Measurements from ENCODE around the gene HMCN2.

The HMCN2 gene

DNA sequence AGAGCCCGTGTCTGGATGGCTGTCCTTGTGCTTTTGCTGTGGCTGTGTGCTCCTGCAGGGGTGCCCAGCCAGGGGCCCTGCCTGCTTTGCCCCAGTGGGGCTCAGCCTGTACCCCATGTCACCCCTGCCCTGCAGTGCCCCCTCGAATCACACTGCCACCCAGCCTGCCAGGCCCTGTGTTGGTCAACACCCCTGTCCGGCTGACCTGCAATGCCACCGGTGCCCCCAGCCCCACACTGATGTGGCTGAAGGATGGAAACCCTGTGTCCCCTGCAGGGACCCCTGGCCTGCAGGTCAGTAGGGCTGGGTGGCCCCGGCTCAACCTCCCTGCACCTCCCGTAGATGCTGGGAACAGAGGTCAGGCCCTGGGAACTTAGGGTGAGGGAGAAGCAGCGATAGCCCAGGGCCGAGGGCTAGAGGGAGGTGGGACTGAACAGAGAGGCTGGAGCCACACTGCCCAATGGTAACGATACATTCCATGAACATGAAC is 96.4 kb downstream of the HMCN2 start:
- no peak overlapping the region for H3K27ac ChIP-seq (ENCODE audit: low read depth, low read length)
- H3K4me1 ChIP-seq (ENCODE audit: control insufficient read depth, insufficient read depth, low read length) = no peaks in the 10 kb centered on the region
- no peaks in the 10 kb centered on the region for H3K36me3 ChIP-seq (ENCODE audit: control insufficient read depth, insufficient read depth, low read length)
- no peaks in the 10 kb centered on the region for H3K27me3 ChIP-seq (ENCODE audit: control insufficient read depth, insufficient read depth, low read length)
- 0 out of 2 replicates have a peak, but pooled peaks cover 3% of the 10 kb centered on the region for H3K9me3 ChIP-seq (ENCODE audit: control insufficient read depth, insufficient read depth, low read depth, low read length)
- no peak overlapping the region for H3K9ac ChIP-seq (ENCODE audit: low read length)
- no peak overlapping the region for H3K4me3 ChIP-seq (ENCODE audit: low read depth, low read length)

DNA sequence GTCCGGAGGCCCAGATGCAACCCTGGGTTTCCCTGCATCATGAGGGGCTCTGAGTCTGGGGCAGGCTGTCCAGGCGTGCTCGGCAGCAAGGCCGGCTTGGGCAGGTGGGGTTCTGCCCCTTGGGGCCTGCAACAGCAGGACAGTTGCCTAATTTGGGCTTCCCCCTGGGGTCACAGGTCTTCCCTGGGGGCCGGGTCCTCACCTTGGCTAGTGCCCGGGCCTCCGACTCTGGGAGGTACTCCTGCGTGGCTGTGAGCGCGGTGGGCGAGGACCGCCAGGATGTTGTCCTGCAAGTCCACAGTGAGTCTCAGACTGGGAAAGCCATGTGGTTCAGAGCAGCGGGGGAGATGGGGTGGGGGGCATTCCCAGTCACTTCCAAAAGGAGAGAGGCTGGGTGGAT is 97.1 kb downstream of the HMCN2 start:
- no peak overlapping the region for H3K9ac ChIP-seq (ENCODE audit: low read length)
- H3K4me1 ChIP-seq (ENCODE audit: control insufficient read depth, insufficient read depth, low read length) = no peaks in the 10 kb centered on the region
- no peak overlapping the region for H3K4me3 ChIP-seq (ENCODE audit: low read depth, low read length)
- H3K36me3 ChIP-seq (ENCODE audit: control insufficient read depth, insufficient read depth, low read length) = no peaks in the 10 kb centered on the region
- H3K27me3 ChIP-seq (ENCODE audit: control insufficient read depth, insufficient read depth, low read length) = no peaks in the 10 kb centered on the region
- H3K9me3 ChIP-seq (ENCODE audit: control insufficient read depth, insufficient read depth, low read depth, low read length) = 0 out of 2 replicates have a peak, but pooled peaks cover 3% of the 10 kb centered on the region
- H3K27ac ChIP-seq (ENCODE audit: low read depth, low read length) = no peak overlapping the region

DNA sequence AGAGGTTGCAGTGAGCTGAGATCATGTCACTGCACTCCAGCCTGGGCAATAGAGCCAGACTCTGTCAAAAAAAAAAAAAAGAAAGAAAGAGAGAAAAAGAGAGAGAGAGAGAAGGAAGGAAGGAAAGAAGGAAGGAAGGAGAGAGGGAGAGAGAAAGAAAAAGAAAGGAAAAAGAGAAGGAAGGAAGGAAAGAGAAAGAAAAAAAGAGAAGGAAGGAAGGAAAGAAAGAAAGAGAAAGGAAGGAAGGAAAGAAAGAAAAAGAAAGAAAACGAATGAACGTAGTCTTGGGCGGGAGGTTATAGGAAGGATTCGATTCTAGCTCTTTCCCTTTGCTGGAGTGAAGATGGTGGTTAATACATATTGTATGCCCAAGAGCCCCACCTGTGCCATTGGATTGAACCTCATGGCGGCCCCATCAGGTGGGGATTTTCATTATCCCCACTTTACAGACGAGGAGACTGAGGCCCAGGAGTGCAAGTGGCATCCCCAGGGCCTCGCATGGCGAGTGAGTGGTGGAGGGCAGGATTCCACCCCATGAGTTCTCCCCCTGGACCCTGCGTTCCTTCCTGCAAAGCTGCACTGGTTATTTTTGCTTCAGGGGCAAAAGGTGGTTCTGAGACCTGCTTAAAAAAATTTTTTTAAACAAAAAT is 98.3 kb downstream of the HMCN2 start:
- H3K4me3 ChIP-seq (ENCODE audit: low read depth, low read length) = no peak overlapping the region
- peaks cover 6% of the 10 kb centered on the region; the same call in 1 of the 2 replicates for H3K4me1 ChIP-seq (ENCODE audit: control insufficient read depth, insufficient read depth, low read length)
- H3K27ac ChIP-seq (ENCODE audit: low read depth, low read length) = no peak overlapping the region
- no peaks in the 10 kb centered on the region for H3K27me3 ChIP-seq (ENCODE audit: control insufficient read depth, insufficient read depth, low read length)
- H3K9ac ChIP-seq (ENCODE audit: low read length) = no peak overlapping the region
- 0 out of 2 replicates have a peak, but pooled peaks cover 3% of the 10 kb centered on the region for H3K9me3 ChIP-seq (ENCODE audit: control insufficient read depth, insufficient read depth, low read depth, low read length)
- H3K36me3 ChIP-seq (ENCODE audit: control insufficient read depth, insufficient read depth, low read length) = no peaks in the 10 kb centered on the region

DNA sequence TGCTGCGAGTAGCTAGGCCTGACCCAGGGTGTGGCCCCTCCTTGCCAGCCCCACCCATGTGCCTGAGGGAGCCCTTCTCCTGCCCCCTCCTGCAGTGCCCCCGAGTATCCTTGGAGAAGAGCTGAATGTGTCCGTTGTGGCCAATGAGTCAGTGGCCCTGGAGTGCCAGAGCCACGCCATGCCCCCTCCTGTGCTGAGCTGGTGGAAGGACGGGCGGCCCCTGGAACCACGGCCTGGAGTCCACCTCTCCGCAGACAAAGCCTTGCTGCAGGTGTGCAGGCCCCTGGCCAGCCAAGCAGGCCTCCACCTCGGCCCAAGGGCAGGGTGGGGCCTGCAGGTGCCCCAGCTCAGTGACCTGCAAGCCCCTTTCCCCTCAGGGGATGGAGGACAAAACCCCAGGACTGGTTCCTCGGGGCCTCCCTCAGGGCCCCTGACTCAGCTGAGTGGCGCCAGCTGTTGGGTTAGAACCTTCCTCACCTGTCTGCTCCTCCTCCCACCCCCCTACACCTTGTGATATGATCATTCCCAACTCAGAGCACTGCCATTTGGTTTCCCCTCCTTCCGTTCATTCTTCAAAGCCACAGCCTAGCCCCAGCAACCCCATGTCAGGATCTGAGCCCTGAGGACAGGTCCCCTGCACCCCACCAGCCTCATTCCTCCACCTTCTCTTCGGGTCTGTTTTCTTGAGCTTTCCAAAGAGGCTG is 99.2 kb downstream of the HMCN2 start:
- Histone ChIP-seq H3K4me1 (ENCODE audit: control insufficient read depth, insufficient read depth, low read length) (peaks cover 8% of the 10 kb centered on the region; the same call in 1 of the 2 replicates), H3K36me3 (ENCODE audit: control insufficient read depth, insufficient read depth, low read length) (no peaks in the 10 kb centered on the region), H3K9ac (ENCODE audit: low read length) (no peak overlapping the region), H3K9me3 (ENCODE audit: control insufficient read depth, insufficient read depth, low read depth, low read length) (no peaks in the 10 kb centered on the region), H3K27me3 (ENCODE audit: control insufficient read depth, insufficient read depth, low read length) (no peaks in the 10 kb centered on the region), H3K4me3 (ENCODE audit: low read depth, low read length) (no peak overlapping the region), H3K27ac (ENCODE audit: low read depth, low read length) (no peak overlapping the region)

DNA sequence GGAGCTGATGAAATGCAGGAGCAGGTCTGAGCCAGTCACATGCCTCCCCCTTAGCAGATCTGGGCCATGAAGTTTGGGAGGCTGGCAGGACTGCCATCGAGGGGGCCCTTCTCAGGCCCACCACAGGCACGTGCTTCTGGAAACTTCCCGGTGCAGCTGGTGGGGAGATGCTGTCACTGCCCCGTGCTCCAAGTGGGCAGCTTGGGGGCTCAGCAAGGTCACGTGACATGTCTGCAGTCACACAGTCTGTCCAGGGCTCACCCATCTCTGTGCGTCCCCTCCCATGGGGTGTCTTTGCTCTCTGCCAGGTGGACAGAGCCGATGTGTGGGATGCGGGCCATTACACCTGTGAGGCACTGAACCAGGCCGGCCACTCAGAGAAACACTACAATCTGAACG is 99.8 kb downstream of the HMCN2 start:
- Histone ChIP-seq H3K9ac (ENCODE audit: low read length) (no peak overlapping the region), H3K4me1 (ENCODE audit: control insufficient read depth, insufficient read depth, low read length) (peaks cover 8% of the 10 kb centered on the region; the same call in 1 of the 2 replicates), H3K4me3 (ENCODE audit: low read depth, low read length) (no peak overlapping the region), H3K27me3 (ENCODE audit: control insufficient read depth, insufficient read depth, low read length) (no peaks in the 10 kb centered on the region), H3K9me3 (ENCODE audit: control insufficient read depth, insufficient read depth, low read depth, low read length) (no peaks in the 10 kb centered on the region), H3K27ac (ENCODE audit: low read depth, low read length) (no peak overlapping the region), H3K36me3 (ENCODE audit: control insufficient read depth, insufficient read depth, low read length) (no peaks in the 10 kb centered on the region)

DNA sequence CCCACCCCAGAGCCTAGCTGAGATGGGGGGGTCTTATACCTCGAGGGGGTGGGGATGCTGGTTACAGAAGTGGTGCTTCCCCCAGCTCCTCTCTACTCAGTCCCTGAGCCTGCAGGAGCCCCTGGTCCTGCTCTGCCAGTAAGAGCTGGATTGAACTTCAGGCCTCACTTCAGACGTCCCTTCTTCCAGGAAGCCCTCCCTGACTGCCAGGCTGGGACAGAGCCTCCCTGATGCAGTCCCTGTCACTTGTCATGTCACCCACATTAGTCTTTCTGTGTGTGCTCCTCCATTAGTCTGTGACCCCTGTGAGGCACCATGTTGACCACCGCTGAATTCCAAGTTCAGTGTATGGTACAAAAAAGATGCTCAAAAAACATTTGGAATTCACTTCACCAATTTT is 100.5 kb downstream of the HMCN2 start:
- Histone ChIP-seq H3K4me3 (ENCODE audit: low read depth, low read length) (no peak overlapping the region), H3K9me3 (ENCODE audit: control insufficient read depth, insufficient read depth, low read depth, low read length) (no peaks in the 10 kb centered on the region), H3K27ac (ENCODE audit: low read depth, low read length) (no peak overlapping the region), H3K4me1 (ENCODE audit: control insufficient read depth, insufficient read depth, low read length) (peaks cover 8% of the 10 kb centered on the region; the same call in 1 of the 2 replicates), H3K9ac (ENCODE audit: low read length) (no peak overlapping the region), H3K36me3 (ENCODE audit: control insufficient read depth, insufficient read depth, low read length) (no peaks in the 10 kb centered on the region), H3K27me3 (ENCODE audit: control insufficient read depth, insufficient read depth, low read length) (no peaks in the 10 kb centered on the region)

DNA sequence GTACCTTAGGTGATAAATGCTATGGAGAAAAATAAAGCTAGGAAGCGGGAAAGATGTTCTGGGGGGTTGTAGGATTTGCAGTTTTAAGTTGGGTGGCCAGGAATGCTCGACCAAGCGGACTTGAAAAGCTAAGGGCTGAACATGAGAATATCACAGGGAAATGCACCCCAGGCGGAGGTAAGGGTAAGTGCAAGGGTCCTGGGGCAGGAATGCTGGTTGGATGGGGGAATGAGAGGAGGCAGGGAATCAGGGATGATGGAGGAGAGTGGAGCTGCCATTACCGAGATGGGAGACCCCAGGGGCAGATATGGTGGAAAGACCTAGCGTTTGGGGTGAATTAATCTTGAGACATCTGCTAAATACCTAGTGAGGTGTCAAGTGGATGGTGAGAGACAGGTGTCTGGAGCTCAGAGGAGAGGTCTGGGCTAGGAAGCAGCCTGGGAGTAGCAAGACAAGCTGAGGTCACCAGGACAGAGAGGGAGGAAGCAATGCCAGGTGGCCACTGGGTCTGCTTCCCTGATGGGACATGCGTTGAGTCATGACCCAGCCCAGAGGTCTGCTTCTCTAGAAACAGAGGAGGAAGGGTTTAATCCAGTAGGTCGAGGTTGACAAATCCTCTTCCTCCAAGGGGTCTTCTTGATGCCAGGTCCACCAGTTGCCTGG is 101.5 kb downstream of the HMCN2 start:
- Histone ChIP-seq H3K27me3 (ENCODE audit: control insufficient read depth, insufficient read depth, low read length) (no peaks in the 10 kb centered on the region), H3K36me3 (ENCODE audit: control insufficient read depth, insufficient read depth, low read length) (no peaks in the 10 kb centered on the region), H3K9me3 (ENCODE audit: control insufficient read depth, insufficient read depth, low read depth, low read length) (no peaks in the 10 kb centered on the region), H3K9ac (ENCODE audit: low read length) (no peak overlapping the region), H3K4me1 (ENCODE audit: control insufficient read depth, insufficient read depth, low read length) (peaks cover 12% of the 10 kb centered on the region; the same call in 1 of the 2 replicates), H3K27ac (ENCODE audit: low read depth, low read length) (no peak overlapping the region), H3K4me3 (ENCODE audit: low read depth, low read length) (no peak overlapping the region)

DNA sequence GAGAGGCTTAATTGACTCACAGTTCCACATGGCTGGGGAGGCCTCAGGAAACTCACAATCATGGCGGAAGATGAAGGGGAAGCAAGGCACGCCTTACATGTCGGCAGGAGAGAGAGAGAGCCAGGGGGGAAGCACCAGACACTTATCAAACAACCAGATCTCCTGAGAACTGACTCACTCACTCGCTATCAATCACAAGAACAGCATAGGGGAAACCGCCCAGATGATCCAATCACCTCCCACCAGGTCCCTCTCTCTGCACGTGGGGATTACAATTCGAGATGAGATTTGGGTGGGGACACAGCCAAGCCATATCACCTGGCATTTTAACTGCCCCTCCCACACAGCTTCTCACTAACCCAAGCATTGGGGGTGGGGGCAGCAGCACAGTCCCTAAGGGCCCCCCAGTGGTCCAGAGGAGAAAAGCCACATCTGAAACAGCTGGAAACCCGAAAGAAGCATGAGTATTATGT is 103.1 kb downstream of the HMCN2 start:
- Histone ChIP-seq H3K27me3 (ENCODE audit: control insufficient read depth, insufficient read depth, low read length) (no peaks in the 10 kb centered on the region), H3K4me1 (ENCODE audit: control insufficient read depth, insufficient read depth, low read length) (peaks cover 17% of the 10 kb centered on the region; the same call in 1 of the 2 replicates), H3K9me3 (ENCODE audit: control insufficient read depth, insufficient read depth, low read depth, low read length) (no peaks in the 10 kb centered on the region), H3K36me3 (ENCODE audit: control insufficient read depth, insufficient read depth, low read length) (no peaks in the 10 kb centered on the region), H3K9ac (ENCODE audit: low read length) (no peak overlapping the region), H3K4me3 (ENCODE audit: low read depth, low read length) (no peak overlapping the region), H3K27ac (ENCODE audit: low read depth, low read length) (no peak overlapping the region)

DNA sequence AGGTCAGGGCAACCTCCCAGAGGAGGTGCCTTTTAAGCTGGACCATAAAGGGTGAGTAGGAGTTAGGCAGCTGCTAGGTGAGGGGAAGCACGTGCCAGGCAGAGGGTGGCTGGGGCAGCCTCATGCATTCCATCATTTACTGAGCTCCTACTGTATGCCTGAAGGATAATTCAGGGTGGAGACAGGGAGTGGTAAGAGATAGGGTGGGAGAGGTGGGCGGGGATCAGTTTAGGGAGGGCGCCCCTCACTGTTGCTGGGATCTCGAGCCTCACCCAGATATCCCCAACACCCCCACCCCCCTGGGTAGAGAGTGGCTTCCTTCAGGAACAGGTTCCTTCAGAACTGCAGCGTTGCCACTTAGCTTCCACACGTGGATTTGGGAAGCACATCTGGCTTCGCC is 104.7 kb downstream of the HMCN2 start:
- Histone ChIP-seq H3K27me3 (ENCODE audit: control insufficient read depth, insufficient read depth, low read length) (no peaks in the 10 kb centered on the region), H3K4me3 (ENCODE audit: low read depth, low read length) (no peak overlapping the region), H3K27ac (ENCODE audit: low read depth, low read length) (no peak overlapping the region), H3K9me3 (ENCODE audit: control insufficient read depth, insufficient read depth, low read depth, low read length) (no peaks in the 10 kb centered on the region), H3K36me3 (ENCODE audit: control insufficient read depth, insufficient read depth, low read length) (no peaks in the 10 kb centered on the region), H3K9ac (ENCODE audit: low read length) (no peak overlapping the region), H3K4me1 (ENCODE audit: control insufficient read depth, insufficient read depth, low read length) (peaks cover 17% of the 10 kb centered on the region; the same call in 1 of the 2 replicates)

DNA sequence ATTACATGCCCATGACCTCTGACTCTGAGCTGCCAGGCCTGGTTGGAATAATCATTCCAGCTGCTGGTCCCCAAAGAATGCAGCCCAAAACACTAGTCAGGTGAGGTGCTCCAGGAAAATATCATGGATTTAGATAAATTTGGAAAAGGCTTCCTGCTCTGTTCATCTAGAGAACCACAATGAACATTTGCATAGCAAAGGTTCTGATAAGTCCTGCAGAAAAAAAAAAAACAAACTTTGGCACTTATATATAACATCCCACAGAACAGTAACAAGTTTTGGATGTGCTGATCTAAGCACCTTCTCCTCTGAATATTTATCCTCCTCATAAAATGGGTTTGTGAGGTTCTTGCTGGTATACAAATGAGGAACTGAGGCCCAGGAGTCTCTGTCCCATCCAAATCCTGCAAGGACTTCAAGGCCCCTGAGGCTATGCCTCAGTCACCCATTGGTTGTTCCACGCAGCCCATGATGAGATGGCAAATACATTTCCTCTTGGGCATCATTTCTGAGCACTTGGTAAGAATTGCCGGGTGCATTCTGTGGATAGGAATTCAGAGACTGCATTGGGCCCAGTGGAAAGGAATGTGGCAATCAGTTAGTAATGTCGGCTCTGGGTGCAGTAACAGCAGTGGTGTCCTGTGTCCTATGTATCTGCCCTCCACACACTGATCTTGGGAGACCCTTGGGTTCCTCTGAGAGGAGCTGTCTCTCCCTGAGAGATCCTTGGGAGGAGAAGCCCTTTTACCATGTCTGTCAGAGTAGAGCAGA is 105.8 kb downstream of the HMCN2 start:
- no peaks in the 10 kb centered on the region for H3K36me3 ChIP-seq (ENCODE audit: control insufficient read depth, insufficient read depth, low read length)
- H3K9ac ChIP-seq (ENCODE audit: low read length) = no peak overlapping the region
- H3K4me3 ChIP-seq (ENCODE audit: low read depth, low read length) = no peak overlapping the region
- peaks cover 17% of the 10 kb centered on the region; the same call in 1 of the 2 replicates for H3K4me1 ChIP-seq (ENCODE audit: control insufficient read depth, insufficient read depth, low read length)
- H3K9me3 ChIP-seq (ENCODE audit: control insufficient read depth, insufficient read depth, low read depth, low read length) = no peaks in the 10 kb centered on the region
- H3K27me3 ChIP-seq (ENCODE audit: control insufficient read depth, insufficient read depth, low read length) = no peaks in the 10 kb centered on the region
- no peak overlapping the region for H3K27ac ChIP-seq (ENCODE audit: low read depth, low read length)

Measured in HUES6 (cell line).